ENCODE data around the gene CEP89.

DNA sequence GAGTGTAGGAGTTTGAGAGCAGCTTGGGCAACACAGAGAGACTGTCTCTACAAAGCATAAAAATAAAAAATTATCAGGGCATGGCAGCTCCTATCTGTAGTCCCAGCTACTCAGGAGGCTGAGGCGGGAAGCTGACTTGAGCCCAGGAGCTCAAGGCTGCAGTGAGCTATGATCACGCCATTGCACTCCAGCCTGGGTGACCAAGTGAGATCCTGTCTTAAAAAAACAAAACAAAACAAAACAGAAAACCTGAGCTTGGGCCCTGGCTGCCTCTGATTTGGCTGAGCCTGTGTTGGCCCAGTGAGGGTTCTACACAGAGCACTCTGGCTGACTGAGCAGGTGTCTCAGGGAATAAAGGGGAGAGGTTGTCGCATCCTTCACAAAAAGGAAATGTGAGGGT is 110.2 kb downstream of the CEP89 start:
- TF ChIP-seq, protein P1, sequence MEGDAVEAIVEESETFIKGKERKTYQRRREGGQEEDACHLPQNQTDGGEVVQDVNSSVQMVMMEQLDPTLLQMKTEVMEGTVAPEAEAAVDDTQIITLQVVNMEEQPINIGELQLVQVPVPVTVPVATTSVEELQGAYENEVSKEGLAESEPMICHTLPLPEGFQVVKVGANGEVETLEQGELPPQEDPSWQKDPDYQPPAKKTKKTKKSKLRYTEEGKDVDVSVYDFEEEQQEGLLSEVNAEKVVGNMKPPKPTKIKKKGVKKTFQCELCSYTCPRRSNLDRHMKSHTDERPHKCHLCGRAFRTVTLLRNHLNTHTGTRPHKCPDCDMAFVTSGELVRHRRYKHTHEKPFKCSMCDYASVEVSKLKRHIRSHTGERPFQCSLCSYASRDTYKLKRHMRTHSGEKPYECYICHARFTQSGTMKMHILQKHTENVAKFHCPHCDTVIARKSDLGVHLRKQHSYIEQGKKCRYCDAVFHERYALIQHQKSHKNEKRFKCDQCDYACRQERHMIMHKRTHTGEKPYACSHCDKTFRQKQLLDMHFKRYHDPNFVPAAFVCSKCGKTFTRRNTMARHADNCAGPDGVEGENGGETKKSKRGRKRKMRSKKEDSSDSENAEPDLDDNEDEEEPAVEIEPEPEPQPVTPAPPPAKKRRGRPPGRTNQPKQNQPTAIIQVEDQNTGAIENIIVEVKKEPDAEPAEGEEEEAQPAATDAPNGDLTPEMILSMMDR (IDR thresholded peaks at IDR 0.05), result no peak
- no peak for TF ChIP-seq POLR2A (IDR thresholded peaks at IDR 0.05)
